ENCODE data around the gene C16orf82. TPM values are rescaled to one million over a fixed set of nuclear protein-coding genes. Genes with fewer than 3 reads are reported as not detected.
A peak's percentile ranks its signal among the peaks of the same experiment; 100 is the strongest.

Gene C16orf82
- total and polyA plus RNA-seq, 2 of the 8 experiments (the other 6 are each of a cell fraction or from before 2014, with no cell fraction given), result not detected

GRCh38 chr16:27083861-27084261, 17.1 kb downstream of the C16orf82 start:
- ChIA-PET CTCF (ENCODE audit: partially characterized antibody) (interaction anchor here (0.6 kb wide), 1 partner anchor 832 kb away, joined by 4 read pairs; no protein-coding TSS in a partner anchor), POLR2A (ENCODE audit: partially characterized antibody) (interaction anchor here (1.7 kb wide), 1 partner anchor 14 kb away, joined by 3 read pairs; no protein-coding TSS in a partner anchor)
- no peak overlapping the region for H2AK5ac ChIP-seq (ENCODE audit: low read depth, low read length)
- TF ChIP-seq MAX (IDR thresholded peaks at IDR 0.05), result peak; percentile 34; the same call in 1 of the 2 replicates
- peak; percentile 91 for TF ChIP-seq CHD2 (IDR thresholded peaks at IDR 0.05; ENCODE audit: low read length)

More at GRCh38 chr16:27083861-27084261, 17.1 kb downstream of the C16orf82 start:
- H3K36me3 ChIP-seq (ENCODE audit: control insufficient read depth in 2 of 4, insufficient read depth in 4 of 4, low read length in 3 of 4), result no peaks in the 10 kb centered on the region
- no peak overlapping the region for H4K91ac ChIP-seq (replicated peaks; ENCODE audit: insufficient read length, low read length)
- peak overlapping the region; percentile 66 for H4K8ac ChIP-seq (ENCODE audit: extremely low read depth, insufficient read depth, low read length)
- no peak overlapping the region for H2BK5ac ChIP-seq (ENCODE audit: low read depth, low read length)
- no peak overlapping the region for H2BK15ac ChIP-seq (ENCODE audit: low read length)
- no peak overlapping the region for H2BK120ac ChIP-seq (replicated peaks; ENCODE audit: low read depth, low read length)
- FAIRE-seq, result no peak
- no peaks in the 10 kb centered on the region for H3K79me2 ChIP-seq (ENCODE audit: control insufficient read depth in 1 of 2, insufficient read depth in 2 of 2, low read length in 2 of 2)
- no peaks in the 10 kb centered on the region for H3K9me3 ChIP-seq (ENCODE audit: insufficient read depth in 2 of 2, low read depth in 1 of 2, low read length in 1 of 2)
- H3K23me2 ChIP-seq (ENCODE audit: low read depth, low read length), result no peaks in the 10 kb centered on the region
- H3K56ac ChIP-seq (replicated peaks; ENCODE audit: insufficient read length, low read depth, low read length), result no peak overlapping the region
- H2BK12ac ChIP-seq (ENCODE audit: low read depth, low read length), result no peak overlapping the region
- peak overlapping the region in 1 of 2 experiments; percentile 9; a peak in 1 of 4 replicates for H3K4me2 ChIP-seq (ENCODE audit: insufficient read depth in 1 of 2, low read depth in 2 of 2, low read length in 2 of 2)
- DNase-seq (ENCODE audit: low read depth in 1 of 2, low spot score in 2 of 2), result peak in 1 of 2 experiments; percentile 69
- 54% methylated on average over 11 of the region's 11 CpGs; no CpG with 5 or more reads in 1 of the 2 experiments for WGBS, 2 experiments (ENCODE audit: extremely low coverage in 1 of 2, insufficient coverage in 1 of 2, insufficient read length in 1 of 2, insufficient replicate concordance in 2 of 2, low coverage in 1 of 2, low lambda C conversion rate in 2 of 2, missing lambda C conversion rate in 1 of 2)
- H3K27ac ChIP-seq (ENCODE audit: low read depth, low read length), result no peak overlapping the region
- peaks cover 0 to 18% (median 5%) of the 10 kb centered on the region in 4 experiments; a peak in 6 of 7 replicates for H3K4me1 ChIP-seq (replicated peaks in 1 of 4; ENCODE audit: control insufficient read depth in 3 of 4, insufficient read depth in 4 of 4, low read length in 3 of 4)
- H2AFZ ChIP-seq (ENCODE audit: low read length), result peak overlapping the region; percentile 81
- no peaks in the 10 kb centered on the region for H3K79me1 ChIP-seq (ENCODE audit: low read depth, low read length)
- peak overlapping the region in 1 of 4 experiments; percentile 14; a peak in 3 of 8 replicates for H3K4me3 ChIP-seq (ENCODE audit: extremely low read depth in 1 of 4, insufficient read depth in 2 of 4, low read depth in 3 of 4, low read length in 4 of 4)
- no peak overlapping the region for H4K5ac ChIP-seq (ENCODE audit: insufficient read length, low read depth, low read length)
- no peaks in the 10 kb centered on the region for H4K20me1 ChIP-seq (replicated peaks in 1 of 2; ENCODE audit: control insufficient read depth in 1 of 2, insufficient read depth in 2 of 2, low read length in 2 of 2)
- no peak overlapping the region for H3K9ac ChIP-seq (replicated peaks in 1 of 4; ENCODE audit: extremely low read depth in 1 of 4, low read depth in 3 of 4, low read length in 3 of 4)
- H2BK20ac ChIP-seq (ENCODE audit: low read length), result no peak overlapping the region
- no peaks in the 10 kb centered on the region for H3K27me3 ChIP-seq (replicated peaks in 1 of 4; ENCODE audit: control insufficient read depth in 3 of 4, extremely low read depth in 1 of 4, insufficient read depth in 3 of 4, low read length in 3 of 4)
- no peak overlapping the region; the same call in 1 of the 2 replicates for H3K18ac ChIP-seq (ENCODE audit: extremely low read depth, low read length)
- no peak overlapping the region for H3K23ac ChIP-seq (ENCODE audit: insufficient read length)
- H3K14ac ChIP-seq (ENCODE audit: insufficient read length), result no peak overlapping the region
- H3K4ac ChIP-seq (replicated peaks; ENCODE audit: insufficient read length, low read depth, low read length), result no peak overlapping the region
